ENCODE results near the gene MRTFB. TPM values are rescaled to one million over a fixed set of nuclear protein-coding genes. Genes with fewer than 3 reads are reported as not detected.

The MRTFB gene
- total RNA-seq, 1 donor from 2014 or later = 89.4 TPM

- no peaks in the 10 kb centered on the region for H3K36me3 ChIP-seq
- intact Hi-C loops (cut with DNase I) = no loop called here
- no peak for DNase-seq (ENCODE audit: low spot score in 2 of 2)
- no peaks in the 10 kb centered on the region for H3K27me3 ChIP-seq
- H3K27ac ChIP-seq = no peak overlapping the region
- peaks cover 0 to 9% of the 10 kb centered on the region in 2 donors for H3K4me1 ChIP-seq
- no peak overlapping the region for H3K4me3 ChIP-seq
- TF ChIP-seq CTCF (IDR thresholded peaks at IDR 0.05) = no peak
- H3K9me3 ChIP-seq = no peaks in the 10 kb centered on the region
Observed at GRCh38 chr16:14131774-14132695, 60.9 kb downstream of the MRTFB start.

- Histone ChIP-seq H3K27me3 (no peaks in the 10 kb centered on the region), H3K4me1 (peaks cover 0 to 9% of the 10 kb centered on the region in 2 donors), H3K27ac (no peak overlapping the region), H3K9me3 (no peaks in the 10 kb centered on the region), H3K4me3 (no peak overlapping the region), H3K36me3 (no peaks in the 10 kb centered on the region)
- TF ChIP-seq CTCF (IDR thresholded peaks at IDR 0.05) = no peak
- intact Hi-C loops (cut with DNase I) = no loop called here
- no peak for DNase-seq (ENCODE audit: low spot score in 2 of 2)
Observed at GRCh38 chr16:14132696-14133048, 61.6 kb downstream of the MRTFB start.

GRCh38 chr16:14133907-14134306 lies 62.8 kb downstream of the MRTFB start:
- no peaks in the 10 kb centered on the region for H3K27me3 ChIP-seq
- DNase-seq (ENCODE audit: low spot score in 2 of 2) = no peak
- intact Hi-C loops (cut with DNase I) = no loop called here
- H3K4me3 ChIP-seq = no peak overlapping the region
- H3K36me3 ChIP-seq = no peaks in the 10 kb centered on the region
- TF ChIP-seq CTCF (IDR thresholded peaks at IDR 0.05) = no peak
- H3K9me3 ChIP-seq = no peaks in the 10 kb centered on the region
- H3K27ac ChIP-seq = no peak overlapping the region
- peaks cover 0 to 9% of the 10 kb centered on the region in 2 donors for H3K4me1 ChIP-seq

GRCh38 chr16:14135704-14136103 lies 64.6 kb downstream of the MRTFB start:
- TF ChIP-seq CTCF (IDR thresholded peaks at IDR 0.05) = no peak
- no peak overlapping the region for H3K27ac ChIP-seq
- H3K9me3 ChIP-seq = no peaks in the 10 kb centered on the region
- no peak overlapping the region for H3K4me3 ChIP-seq
- no peaks in the 10 kb centered on the region for H3K27me3 ChIP-seq
- no peaks in the 10 kb centered on the region for H3K36me3 ChIP-seq
- peaks cover 0 to 9% of the 10 kb centered on the region in 2 donors for H3K4me1 ChIP-seq
- intact Hi-C loops (cut with DNase I) = no loop called here
- DNase-seq (ENCODE audit: low spot score in 2 of 2) = no peak

- Histone ChIP-seq H3K27ac (no peak overlapping the region), H3K4me1 (no peaks in the 10 kb centered on the region), H3K4me3 (no peak overlapping the region), H3K9me3 (no peaks in the 10 kb centered on the region), H3K36me3 (no peaks in the 10 kb centered on the region), H3K27me3 (no peaks in the 10 kb centered on the region)
- intact Hi-C loops (cut with DNase I) = no loop called here
- no peak for TF ChIP-seq CTCF (IDR thresholded peaks at IDR 0.05)
- no peak for DNase-seq (ENCODE audit: low spot score in 2 of 2)
Observed at GRCh38 chr16:14139872-14140271, 68.8 kb downstream of the MRTFB start.

Measured in ascending aorta (tissue), 2 donors.